ENCODE measurements around the gene GRID1. TPM values are rescaled to one million over a fixed set of nuclear protein-coding genes. Genes with fewer than 3 reads are reported as not detected.

The GRID1 gene
- total and polyA plus RNA-seq, 5 donors from 2014 or later: not detected

DNA sequence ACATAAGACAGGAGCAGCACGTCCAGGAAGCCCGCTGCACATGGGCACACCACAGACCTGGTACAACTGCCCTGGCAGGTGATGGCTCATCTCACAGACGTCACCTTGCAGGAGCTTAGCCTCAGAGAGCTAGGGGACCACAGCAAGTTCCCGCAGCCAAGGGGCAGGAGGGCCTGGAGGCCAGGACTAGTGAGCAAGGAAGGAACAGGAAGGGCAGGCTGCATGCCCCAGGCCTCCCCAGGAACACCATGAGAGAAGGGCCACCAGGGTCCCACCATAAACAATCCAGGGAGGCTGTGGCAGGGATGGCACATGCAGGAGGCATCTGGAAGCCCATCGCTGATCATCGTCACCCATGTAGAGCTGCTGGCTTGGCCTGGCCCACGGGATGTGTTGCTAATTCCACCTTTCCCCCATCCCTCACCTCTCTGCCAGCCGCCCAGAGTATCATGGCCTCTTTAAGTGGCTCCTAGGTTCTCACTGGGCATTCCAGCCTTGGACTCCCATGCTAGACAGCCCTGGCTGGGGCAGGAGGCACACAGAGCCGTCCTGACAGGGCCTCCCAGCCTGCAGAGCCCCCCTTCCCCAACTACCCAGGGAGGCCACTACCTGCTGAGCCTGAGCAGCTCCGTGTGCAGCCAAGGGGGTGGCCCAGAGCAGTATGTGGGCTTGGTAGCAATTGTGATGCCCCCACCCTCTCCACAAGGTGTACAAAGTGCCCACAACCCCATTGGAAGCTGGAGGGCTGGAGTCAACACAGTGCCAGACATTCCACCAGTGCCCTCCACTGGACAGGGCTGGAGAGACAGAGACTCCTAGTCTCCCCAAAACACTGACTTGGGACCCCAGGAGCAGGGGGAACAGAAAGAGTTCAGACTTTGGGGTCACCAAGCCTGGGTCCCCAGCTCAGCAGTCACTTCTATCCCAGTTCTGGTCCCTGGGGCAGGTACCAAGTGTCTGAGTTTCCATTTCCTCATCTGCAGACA is 35.5 kb downstream of the GRID1 start:
- Mint-ChIP-seq H3K4me1 (no peaks in the 10 kb centered on the region), H3K27ac (no peak overlapping the region), H3K27me3 (peaks cover 11% of the 10 kb centered on the region), H3K36me3 (no peaks in the 10 kb centered on the region), H3K9me3 (no peaks in the 10 kb centered on the region), H3K4me3 (no peak overlapping the region)
- no peak overlapping the region for H3K27ac ChIP-seq (ENCODE audit: insufficient read depth, low read length, poor library complexity, severe bottlenecking)
- H3K9me3 ChIP-seq (ENCODE audit: control insufficient read depth in 2 of 2, low read length in 2 of 2): no peaks in the 10 kb centered on the region
- H3K27me3 ChIP-seq (ENCODE audit: control insufficient read depth, insufficient read depth, low read length): no peaks in the 10 kb centered on the region
- H3K36me3 ChIP-seq (ENCODE audit: control insufficient read depth, insufficient read depth, low read length): no peaks in the 10 kb centered on the region
- H3K4me3 ChIP-seq (ENCODE audit: low read depth, low read length): no peak overlapping the region
- no peak for DNase-seq
- H3K4me1 ChIP-seq (ENCODE audit: control insufficient read depth, insufficient read depth, low read length, poor library complexity, severe bottlenecking): no peaks in the 10 kb centered on the region
- ATAC-seq (ENCODE audit: low read depth in 2 of 2): no peak

DNA sequence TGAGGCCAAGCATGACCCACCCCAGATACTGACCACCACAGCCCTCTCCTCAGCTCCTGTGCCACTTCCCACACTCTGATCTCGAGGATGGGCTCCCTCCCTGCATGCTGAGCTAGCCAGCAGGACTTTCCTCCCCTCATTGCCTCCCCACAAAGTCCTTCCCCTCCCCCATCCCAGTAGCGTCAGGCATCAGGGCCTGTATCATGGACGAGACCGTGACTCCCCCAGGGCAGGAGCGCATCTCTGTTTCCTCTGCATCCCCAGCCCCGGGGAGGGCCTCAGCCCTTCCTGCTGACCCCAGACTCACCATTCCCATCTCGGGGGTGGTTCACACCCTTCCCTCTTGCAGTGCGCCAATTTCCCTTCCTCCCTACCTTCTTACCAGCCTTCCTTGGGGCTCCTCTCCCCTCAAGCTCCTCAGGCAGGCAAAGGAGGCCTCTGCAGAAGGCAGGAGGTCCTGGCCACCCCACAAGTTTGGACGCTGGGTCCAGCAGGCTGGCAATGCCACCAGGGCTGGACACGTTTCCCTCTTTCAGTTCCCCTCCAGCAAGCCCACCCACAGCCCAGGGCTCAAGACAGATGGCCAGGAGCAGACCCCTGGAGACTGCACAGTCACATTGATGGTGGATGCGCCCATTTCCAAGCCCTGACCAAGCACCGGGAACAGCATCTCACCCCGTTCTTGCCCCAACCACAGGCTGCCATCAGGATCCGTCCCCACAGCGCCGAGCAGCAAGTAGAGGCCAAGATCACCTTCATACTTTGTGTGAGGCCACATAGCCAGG is 36.5 kb downstream of the GRID1 start:
- Histone ChIP-seq H3K4me1 (ENCODE audit: control insufficient read depth, insufficient read depth, low read length, poor library complexity, severe bottlenecking) (no peaks in the 10 kb centered on the region), H3K27ac (ENCODE audit: insufficient read depth, low read length, poor library complexity, severe bottlenecking) (no peak overlapping the region), H3K36me3 (ENCODE audit: control insufficient read depth, insufficient read depth, low read length) (no peaks in the 10 kb centered on the region), H3K27me3 (ENCODE audit: control insufficient read depth, insufficient read depth, low read length) (no peaks in the 10 kb centered on the region), H3K4me3 (ENCODE audit: low read depth, low read length) (no peak overlapping the region), H3K9me3 (ENCODE audit: control insufficient read depth in 2 of 2, low read length in 2 of 2) (no peaks in the 10 kb centered on the region)
- ATAC-seq (ENCODE audit: low read depth in 2 of 2): no peak
- H3K27me3 Mint-ChIP-seq: peaks cover 16% of the 10 kb centered on the region
- no peak for DNase-seq
- no peak overlapping the region for H3K27ac Mint-ChIP-seq
- no peaks in the 10 kb centered on the region for H3K4me1 Mint-ChIP-seq
- H3K36me3 Mint-ChIP-seq: no peaks in the 10 kb centered on the region
- no peaks in the 10 kb centered on the region for H3K9me3 Mint-ChIP-seq
- H3K4me3 Mint-ChIP-seq: no peak overlapping the region

DNA sequence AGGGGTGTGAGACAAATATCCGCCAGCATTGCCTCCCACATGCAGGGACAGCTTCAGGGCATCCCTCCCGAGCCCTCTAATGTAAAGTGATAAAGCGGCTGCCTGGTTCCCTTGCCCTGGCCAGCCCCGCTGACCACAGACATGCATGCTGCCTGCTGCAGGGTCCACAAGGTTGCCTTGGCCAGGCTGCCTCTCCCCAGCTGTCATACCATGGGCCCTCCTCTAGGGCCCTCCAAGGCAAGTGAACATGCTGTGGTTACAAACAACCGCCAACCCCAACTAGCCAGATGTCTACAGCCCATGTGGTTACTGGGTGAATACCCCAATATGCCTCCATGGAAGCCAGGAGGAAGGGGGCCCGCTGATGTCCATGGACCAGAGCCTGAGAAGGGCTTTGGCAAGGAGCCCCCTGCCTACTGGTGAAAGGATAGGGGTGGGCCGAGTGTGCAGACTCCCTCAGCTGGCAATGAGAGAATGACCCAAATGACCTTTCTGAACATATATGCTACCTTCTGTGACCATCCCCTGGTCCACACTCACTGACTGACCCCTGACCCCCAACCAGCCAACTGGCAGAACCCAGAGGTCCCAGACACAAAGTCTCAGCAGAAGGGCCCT is 37.4 kb downstream of the GRID1 start:
- Histone ChIP-seq H3K36me3 (ENCODE audit: control insufficient read depth, insufficient read depth, low read length) (no peaks in the 10 kb centered on the region), H3K9me3 (ENCODE audit: control insufficient read depth in 2 of 2, low read length in 2 of 2) (no peaks in the 10 kb centered on the region), H3K4me1 (ENCODE audit: control insufficient read depth, insufficient read depth, low read length, poor library complexity, severe bottlenecking) (no peaks in the 10 kb centered on the region), H3K27ac (ENCODE audit: insufficient read depth, low read length, poor library complexity, severe bottlenecking) (no peak overlapping the region), H3K4me3 (ENCODE audit: low read depth, low read length) (no peak overlapping the region), H3K27me3 (ENCODE audit: control insufficient read depth, insufficient read depth, low read length) (no peaks in the 10 kb centered on the region)
- Mint-ChIP-seq H3K27ac (no peak overlapping the region), H3K4me3 (no peak overlapping the region), H3K4me1 (no peaks in the 10 kb centered on the region), H3K36me3 (no peaks in the 10 kb centered on the region), H3K9me3 (no peaks in the 10 kb centered on the region), H3K27me3 (peaks cover 18% of the 10 kb centered on the region)
- ATAC-seq (ENCODE audit: low read depth in 2 of 2) (no peak), DNase-seq (no peak)

DNA sequence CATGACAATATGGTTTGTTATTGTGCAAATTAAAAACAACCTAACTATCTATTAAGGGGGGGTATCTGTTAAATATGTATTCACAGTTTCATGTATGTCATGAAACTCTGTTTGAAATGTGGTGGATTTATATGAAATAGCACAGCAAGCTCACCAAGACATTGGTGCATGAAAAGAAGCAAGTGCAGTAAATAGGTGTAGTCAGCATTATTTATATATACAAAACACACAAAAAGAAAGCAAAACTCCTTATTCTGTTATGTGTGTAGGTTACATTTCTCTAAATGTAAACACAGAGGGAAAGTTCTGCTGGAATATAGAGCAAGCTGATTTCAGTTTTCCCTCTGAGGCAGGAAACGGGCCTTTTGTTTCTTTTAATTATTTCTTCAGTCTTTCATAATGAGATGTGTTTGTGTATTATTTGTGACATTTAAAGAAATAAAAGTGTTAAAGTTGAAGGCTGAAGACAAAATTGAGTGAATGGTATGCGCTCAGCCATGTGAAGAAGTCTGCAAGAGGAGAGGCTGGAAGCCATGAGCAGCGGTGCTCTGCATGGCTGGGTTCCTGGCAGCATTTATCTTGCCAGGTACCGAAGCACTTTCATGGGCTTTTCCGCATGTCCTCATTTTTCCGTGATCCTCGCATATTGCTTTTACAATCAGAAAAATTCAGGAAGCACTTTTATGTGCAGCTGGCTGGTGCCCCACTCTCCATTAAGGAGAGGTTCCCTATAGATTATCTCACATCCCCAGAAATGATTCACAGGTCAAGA is 38.5 kb downstream of the GRID1 start:
- Histone ChIP-seq H3K27me3 (ENCODE audit: control insufficient read depth, insufficient read depth, low read length) (no peaks in the 10 kb centered on the region), H3K4me3 (ENCODE audit: low read depth, low read length) (no peak overlapping the region), H3K9me3 (ENCODE audit: control insufficient read depth in 2 of 2, low read length in 2 of 2) (no peaks in the 10 kb centered on the region), H3K4me1 (ENCODE audit: control insufficient read depth, insufficient read depth, low read length, poor library complexity, severe bottlenecking) (no peaks in the 10 kb centered on the region), H3K27ac (ENCODE audit: insufficient read depth, low read length, poor library complexity, severe bottlenecking) (no peak overlapping the region), H3K36me3 (ENCODE audit: control insufficient read depth, insufficient read depth, low read length) (no peaks in the 10 kb centered on the region)
- ATAC-seq (ENCODE audit: low read depth in 2 of 2) (no peak), DNase-seq (no peak)
- Mint-ChIP-seq H3K4me3 (no peak overlapping the region), H3K27ac (no peak overlapping the region), H3K9me3 (no peaks in the 10 kb centered on the region), H3K4me1 (no peaks in the 10 kb centered on the region), H3K36me3 (no peaks in the 10 kb centered on the region), H3K27me3 (peaks cover 13% of the 10 kb centered on the region)

DNA sequence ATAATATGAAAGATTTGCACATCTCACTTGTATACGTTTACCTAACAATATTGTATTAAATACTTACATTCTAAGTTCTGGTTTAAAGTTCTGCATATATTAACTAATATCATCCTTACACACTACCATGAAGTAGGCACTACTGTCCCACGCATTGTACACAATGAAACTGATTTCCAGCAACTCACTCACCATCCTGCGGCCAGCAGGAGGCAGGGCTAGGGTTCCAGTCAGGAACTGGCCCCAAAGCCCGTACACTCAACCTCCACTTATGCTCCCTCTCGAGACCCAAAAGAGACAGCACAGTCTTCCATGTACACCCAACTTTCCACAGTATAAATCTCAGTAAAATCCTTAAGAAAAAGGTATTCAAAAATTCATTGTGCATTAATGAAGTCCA is 41.4 kb downstream of the GRID1 start:
- no peak overlapping the region for H3K27ac Mint-ChIP-seq
- H3K4me3 Mint-ChIP-seq: no peak overlapping the region
- no peak for DNase-seq

DNA sequence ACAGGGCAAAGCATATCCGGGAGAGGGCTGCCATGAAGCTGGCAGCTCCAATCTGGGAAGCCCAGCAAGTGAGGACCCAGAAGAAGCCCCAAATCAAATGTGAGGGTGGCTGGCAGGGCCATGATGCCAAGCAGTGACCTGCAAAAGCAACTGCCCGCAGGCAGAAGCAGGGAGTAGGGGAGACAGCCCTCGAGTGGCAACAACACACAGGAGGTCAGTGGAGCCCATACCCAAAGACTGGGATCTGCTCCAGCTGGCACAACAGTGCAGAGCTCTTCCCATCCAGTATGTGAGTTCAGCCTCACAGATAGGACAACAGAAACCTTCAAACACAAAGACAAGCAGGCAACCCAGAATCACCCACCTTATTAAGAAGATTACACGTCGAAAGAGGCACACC is 45.0 kb downstream of the GRID1 start:
- no peaks in the 10 kb centered on the region for H3K4me1 Mint-ChIP-seq
- no peak overlapping the region for H3K4me3 Mint-ChIP-seq
- H3K36me3 Mint-ChIP-seq: no peaks in the 10 kb centered on the region
- H3K27ac ChIP-seq (ENCODE audit: insufficient read depth, low read length, poor library complexity, severe bottlenecking): no peak overlapping the region
- DNase-seq: no peak
- no peaks in the 10 kb centered on the region for H3K4me1 ChIP-seq (ENCODE audit: control insufficient read depth, insufficient read depth, low read length, poor library complexity, severe bottlenecking)
- H3K36me3 ChIP-seq (ENCODE audit: control insufficient read depth, insufficient read depth, low read length): no peaks in the 10 kb centered on the region
- no peaks in the 10 kb centered on the region for H3K27me3 ChIP-seq (ENCODE audit: control insufficient read depth, insufficient read depth, low read length)
- no peak for ATAC-seq (ENCODE audit: low read depth in 2 of 2)
- H3K27ac Mint-ChIP-seq: no peak overlapping the region
- no peak overlapping the region for H3K4me3 ChIP-seq (ENCODE audit: low read depth, low read length)
- no peaks in the 10 kb centered on the region for H3K9me3 ChIP-seq (ENCODE audit: control insufficient read depth in 2 of 2, low read length in 2 of 2)
- peaks cover 20% of the 10 kb centered on the region for H3K27me3 Mint-ChIP-seq
- peaks cover 0 to 1% (median 0%) of the 10 kb centered on the region in 7 donors for H3K9me3 Mint-ChIP-seq

More for the DNA sequence above, 41.4 kb downstream of the GRID1 start:
- Mint-ChIP-seq H3K36me3 (no peaks in the 10 kb centered on the region), H3K4me1 (no peaks in the 10 kb centered on the region), H3K9me3 (no peaks in the 10 kb centered on the region), H3K27me3 (peaks cover 7% of the 10 kb centered on the region)
- no peak for ATAC-seq (ENCODE audit: low read depth in 2 of 2)
- no peaks in the 10 kb centered on the region for H3K9me3 ChIP-seq (ENCODE audit: control insufficient read depth in 2 of 2, low read length in 2 of 2)
- H3K4me1 ChIP-seq (ENCODE audit: control insufficient read depth, insufficient read depth, low read length, poor library complexity, severe bottlenecking): no peaks in the 10 kb centered on the region
- H3K36me3 ChIP-seq (ENCODE audit: control insufficient read depth, insufficient read depth, low read length): no peaks in the 10 kb centered on the region
- H3K27ac ChIP-seq (ENCODE audit: insufficient read depth, low read length, poor library complexity, severe bottlenecking): no peak overlapping the region
- H3K4me3 ChIP-seq (ENCODE audit: low read depth, low read length): no peak overlapping the region
- H3K27me3 ChIP-seq (ENCODE audit: control insufficient read depth, insufficient read depth, low read length): no peaks in the 10 kb centered on the region

DNA sequence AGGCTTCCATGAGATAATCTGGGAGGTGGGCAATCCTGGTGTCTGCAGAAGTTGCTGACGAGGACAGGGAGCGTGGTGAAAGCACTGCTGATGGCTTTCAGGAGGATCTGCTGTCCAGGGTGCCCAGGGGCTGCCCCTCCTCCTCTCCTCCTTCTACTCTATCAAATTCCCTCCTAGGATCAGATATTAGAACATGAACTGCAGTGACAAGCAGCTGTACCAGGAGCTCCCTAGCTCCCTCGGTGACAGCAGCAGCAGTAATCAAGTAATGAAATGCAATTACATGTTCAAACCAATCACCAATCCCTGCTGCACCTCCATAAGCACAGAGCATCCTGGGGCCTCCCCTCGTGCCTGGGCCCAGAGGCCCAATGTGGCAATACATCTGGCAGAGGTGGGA is 46.9 kb downstream of the GRID1 start:
- no peak overlapping the region for H3K27ac ChIP-seq (ENCODE audit: insufficient read depth, low read length, poor library complexity, severe bottlenecking)
- Mint-ChIP-seq H3K4me1 (no peaks in the 10 kb centered on the region), H3K27me3 (peaks cover 13% of the 10 kb centered on the region), H3K4me3 (no peak overlapping the region), H3K27ac (no peak overlapping the region), H3K9me3 (peaks cover 0 to 1% (median 0%) of the 10 kb centered on the region in 7 donors), H3K36me3 (no peaks in the 10 kb centered on the region)
- DNase-seq (no peak), ATAC-seq (ENCODE audit: low read depth in 2 of 2) (no peak)
- H3K4me3 ChIP-seq (ENCODE audit: low read depth, low read length): no peak overlapping the region
- no peaks in the 10 kb centered on the region for H3K27me3 ChIP-seq (ENCODE audit: control insufficient read depth, insufficient read depth, low read length)
- no peaks in the 10 kb centered on the region for H3K9me3 ChIP-seq (ENCODE audit: control insufficient read depth in 2 of 2, low read length in 2 of 2)
- no peaks in the 10 kb centered on the region for H3K36me3 ChIP-seq (ENCODE audit: control insufficient read depth, insufficient read depth, low read length)
- no peaks in the 10 kb centered on the region for H3K4me1 ChIP-seq (ENCODE audit: control insufficient read depth, insufficient read depth, low read length, poor library complexity, severe bottlenecking)

Measured in CD4-positive, CD25-positive, alpha-beta regulatory T cell (primary cell).